DMS79 treated with DMSO at 0.1 percent for 48 hours (cell line): ENCODE data around the gene ZNF423.

Source experiments
- DNase-seq: peaks from one replicate; lab custom pipeline; 2025; lab: John Stamatoyannopoulos, UW

The ZNF423 gene

GRCh38 chr16:49622421-49623402 lies 233.2 kb downstream of the ZNF423 start:
- DNase-seq: no peak

DNA sequence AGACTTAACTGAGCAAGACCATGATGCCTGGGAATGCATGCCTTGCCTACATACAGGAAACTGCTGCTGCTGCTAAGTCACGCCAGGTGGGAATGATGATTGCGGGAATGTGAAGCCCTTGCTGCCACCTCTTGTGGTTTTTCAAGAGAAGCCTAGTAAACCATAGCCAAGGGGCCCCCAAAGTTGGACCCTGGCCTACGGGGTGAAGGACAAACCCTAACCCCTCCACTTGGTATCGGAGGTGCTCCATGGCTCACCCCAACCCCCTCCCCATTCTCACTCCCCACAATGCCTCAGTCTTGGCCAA lies 233.9 kb downstream of the ZNF423 start:
- no peak for DNase-seq

GRCh38 chr16:49621241-49622083 lies 234.4 kb downstream of the ZNF423 start:
- DNase-seq: no peak

DNA sequence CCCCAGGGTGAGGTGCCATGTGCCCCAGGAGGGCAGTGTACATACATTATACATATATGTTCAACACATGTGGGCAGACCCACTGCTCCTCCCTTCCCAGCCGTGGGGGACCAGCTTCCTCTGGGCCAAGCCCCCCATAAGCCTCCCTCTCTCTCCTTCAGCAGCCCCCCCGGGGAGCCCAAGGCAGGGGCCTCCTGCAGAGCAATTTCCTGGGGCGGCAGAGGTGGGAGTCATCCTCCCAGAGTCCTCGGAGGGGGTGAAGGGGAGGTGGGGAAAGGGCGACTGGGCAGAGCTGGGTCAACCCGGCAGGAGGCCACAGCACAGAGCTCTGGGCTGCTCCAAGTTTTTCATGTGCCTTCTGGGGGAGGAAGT lies 235.1 kb downstream of the ZNF423 start:
- no peak for DNase-seq

GRCh38 chr16:49620158-49620868 lies 235.6 kb downstream of the ZNF423 start:
- DNase-seq: no peak

DNA sequence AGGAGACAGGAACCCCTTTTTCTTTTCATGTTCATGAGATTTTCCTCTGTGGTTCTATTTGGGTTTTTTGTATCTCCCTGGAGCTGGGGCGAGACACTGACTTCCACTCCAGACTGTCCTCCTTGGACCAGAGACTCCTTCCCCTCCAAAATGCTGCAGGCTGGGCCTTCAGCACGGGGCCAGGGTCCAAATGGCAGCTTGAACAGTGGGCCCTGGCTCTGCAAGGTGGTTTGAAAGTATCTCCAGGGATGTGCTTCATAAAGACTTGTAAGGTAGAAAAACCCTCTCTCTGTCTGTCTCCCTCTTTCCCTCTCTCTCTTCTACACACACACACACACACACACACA lies 236.1 kb downstream of the ZNF423 start:
- no peak for DNase-seq

DNA sequence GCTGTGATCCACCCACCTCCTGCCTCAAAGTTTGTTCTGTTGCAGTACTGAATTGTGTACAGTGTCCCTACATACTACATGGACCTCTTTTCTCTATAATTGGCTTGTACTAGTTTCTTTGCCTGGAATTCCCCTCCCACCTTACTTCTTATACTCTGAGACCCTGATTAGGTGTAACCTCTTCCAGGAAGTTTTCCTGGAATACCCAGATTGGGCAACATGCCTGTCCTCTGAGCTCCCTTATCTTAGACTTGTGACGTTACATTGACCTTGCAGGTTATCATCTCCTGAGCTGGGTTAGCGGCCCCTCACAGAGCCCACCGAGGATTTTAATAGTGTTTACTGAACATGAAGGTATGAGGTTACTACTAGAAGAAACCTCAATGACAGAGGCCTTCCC lies 237.0 kb downstream of the ZNF423 start:
- no peak for DNase-seq

GRCh38 chr16:49617710-49618330 lies 238.1 kb downstream of the ZNF423 start:
- DNase-seq: no peak

GRCh38 chr16:49617016-49617629 lies 238.8 kb downstream of the ZNF423 start:
- no peak for DNase-seq

DNA sequence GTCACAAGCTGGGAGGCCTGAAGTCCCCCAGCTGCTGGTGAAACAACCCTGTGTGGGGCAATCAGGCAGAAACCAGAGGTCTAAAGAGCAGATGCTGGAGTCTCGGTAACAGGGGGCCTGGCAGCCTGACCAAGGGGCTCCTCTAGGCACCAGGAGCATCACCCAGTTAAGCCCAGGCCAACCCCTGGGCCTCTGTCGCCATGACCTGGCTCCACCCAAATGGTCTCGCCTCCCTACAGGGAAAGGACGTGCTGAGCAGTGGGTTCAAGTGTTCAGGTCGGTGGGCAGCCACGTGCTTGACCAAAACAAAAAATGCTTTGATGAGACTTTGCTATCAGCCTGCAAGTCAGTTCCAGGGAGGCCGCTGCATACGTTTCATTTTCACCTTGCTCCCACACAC lies 240.3 kb downstream of the ZNF423 start:
- DNase-seq: no peak

DNA sequence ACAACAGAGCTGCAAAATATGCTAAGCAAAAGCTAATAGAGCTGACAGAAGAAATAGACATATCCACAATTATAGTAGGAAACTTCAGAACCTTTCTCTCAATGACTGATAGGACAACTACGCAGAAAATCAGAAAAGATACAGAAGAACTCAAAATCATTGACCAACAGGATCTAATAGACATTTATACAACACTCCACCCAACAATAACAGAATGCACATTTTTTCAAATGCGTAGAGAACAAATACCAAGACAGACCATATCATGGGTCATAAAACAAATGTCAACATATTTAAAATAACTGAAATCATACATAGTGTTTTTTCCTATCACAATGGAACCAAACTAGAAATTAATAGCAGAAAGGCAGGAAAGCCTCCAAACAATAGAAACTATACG lies 244.9 kb downstream of the ZNF423 start:
- DNase-seq: no peak

DNA sequence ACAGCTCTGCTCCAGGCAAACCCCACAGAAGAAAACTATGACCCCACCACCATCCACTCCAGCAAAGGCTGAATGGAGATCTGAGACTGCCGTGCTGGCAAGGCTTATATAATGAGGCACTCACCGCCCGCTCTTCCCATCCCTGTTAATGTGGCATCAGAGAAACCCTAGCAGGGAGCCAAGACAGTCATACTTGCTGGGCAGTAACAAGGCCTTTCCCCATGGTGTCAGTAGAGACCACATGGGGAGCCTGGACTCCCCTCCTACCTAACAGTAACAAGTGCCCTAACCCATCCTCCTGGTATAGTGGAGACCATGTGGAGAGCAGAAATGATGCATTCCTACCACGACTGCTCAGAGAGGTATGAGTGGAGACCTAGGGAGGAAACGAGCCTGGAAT lies 247.1 kb downstream of the ZNF423 start:
- DNase-seq: no peak

DNA sequence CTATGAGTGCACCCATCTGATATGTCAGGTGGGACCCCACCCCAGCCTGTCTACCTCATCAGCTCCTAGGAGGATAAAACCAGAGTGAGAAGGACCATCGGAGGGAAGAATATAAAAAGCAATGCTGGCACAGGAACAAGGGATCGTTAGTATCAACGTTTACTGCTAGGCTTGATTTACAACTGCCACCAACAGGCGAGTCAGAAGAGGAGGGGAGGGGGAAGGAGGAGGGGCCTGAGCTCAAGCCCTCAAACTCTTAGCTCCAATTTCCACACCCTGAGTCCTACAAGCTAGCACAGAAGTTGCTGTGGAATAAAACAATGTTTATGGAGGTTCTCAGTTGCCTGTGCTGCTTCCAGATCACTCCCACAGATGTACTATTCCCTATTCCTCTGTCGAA lies 247.8 kb downstream of the ZNF423 start:
- DNase-seq: no peak

- DNase-seq: no peak
Measured at GRCh38 chr16:49605536-49606254, 250.2 kb downstream of the ZNF423 start.

- no peak for DNase-seq
Measured at GRCh38 chr16:49604602-49605001, 251.3 kb downstream of the ZNF423 start.

DNA sequence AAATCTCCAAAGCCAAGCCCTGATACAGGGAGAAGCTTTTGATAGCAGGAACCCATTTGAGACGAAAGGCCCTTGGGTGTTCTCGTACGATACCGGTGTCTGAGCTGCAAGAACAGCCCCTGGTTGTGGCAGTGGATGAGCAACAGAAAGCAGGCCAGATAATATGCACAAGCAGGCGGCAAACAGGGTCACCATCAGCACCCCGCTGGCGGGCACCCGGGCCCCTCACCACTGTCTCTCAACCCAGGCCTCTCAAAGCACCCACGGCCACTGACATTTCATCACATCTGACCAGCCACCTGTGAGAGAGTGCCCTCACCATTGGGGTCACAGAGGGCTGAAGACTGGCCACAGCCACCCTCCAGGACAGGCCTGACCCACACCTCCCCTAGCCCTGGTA lies 252.0 kb downstream of the ZNF423 start:
- no peak for DNase-seq

DNA sequence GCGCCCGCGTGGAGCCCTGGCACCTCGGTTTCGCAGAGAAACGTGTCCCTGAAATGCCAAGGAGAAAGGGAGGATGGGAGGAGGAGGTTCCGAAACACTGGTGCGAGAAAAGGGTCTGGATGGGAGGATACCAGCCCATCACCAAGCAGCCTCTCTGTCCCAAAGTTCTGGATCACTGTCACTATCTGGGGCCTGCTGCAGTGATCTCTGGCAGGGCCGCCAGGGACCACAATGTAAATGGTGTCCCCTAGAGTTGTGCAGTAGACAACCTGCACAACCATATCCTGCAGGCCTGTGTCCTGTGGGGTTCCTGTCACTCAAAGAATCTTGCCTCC lies 253.0 kb downstream of the ZNF423 start:
- no peak for DNase-seq

DNA sequence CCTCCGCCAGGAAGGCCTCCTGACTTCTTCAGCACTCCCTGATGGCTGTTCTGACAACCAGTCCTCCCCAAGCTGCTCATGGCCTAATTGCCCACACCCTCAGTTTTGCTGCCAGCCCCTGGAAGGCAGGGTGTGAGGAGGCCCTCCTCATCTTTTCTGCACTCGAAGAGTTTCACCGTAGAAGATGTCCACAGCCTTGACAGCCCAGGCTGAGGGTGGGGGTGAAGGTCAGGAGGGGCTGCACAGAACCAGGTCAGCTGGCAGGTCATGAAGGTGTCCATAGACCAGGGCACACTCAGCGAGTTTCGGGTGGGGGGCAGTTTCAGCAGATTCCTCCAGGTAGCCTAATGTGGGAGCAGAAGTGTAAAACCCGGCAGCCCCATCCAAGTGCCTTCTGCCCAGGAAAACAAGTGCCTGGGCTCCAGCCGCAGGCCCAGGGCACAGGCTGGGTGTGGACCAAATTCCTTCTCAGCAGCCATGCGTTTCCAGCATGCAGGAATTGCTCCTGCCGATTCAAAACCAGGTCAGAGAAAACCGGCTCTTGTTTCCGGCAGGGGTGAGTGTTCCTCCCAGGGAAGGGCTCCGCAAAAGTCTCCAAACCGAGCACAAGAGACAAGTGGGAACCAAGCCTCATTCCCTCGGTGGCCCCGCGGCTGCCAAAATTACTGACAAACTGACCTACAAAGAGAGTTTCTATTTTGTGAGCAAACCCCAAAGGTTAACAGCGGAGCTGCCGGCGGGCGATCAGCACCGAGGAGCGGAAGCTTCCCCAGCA lies 253.5 kb downstream of the ZNF423 start:
- DNase-seq: no peak

GRCh38 chr16:49601576-49601975 lies 254.3 kb downstream of the ZNF423 start:
- DNase-seq: no peak

- no peak for DNase-seq
Measured at GRCh38 chr16:49600976-49601375, 254.9 kb downstream of the ZNF423 start.
